SH-SY5Y (cell line): ENCODE data around the gene MACROD2.

ENCODE experiments used
- GATA2 ChIP-seq: IDR thresholded peaks from 2 replicates; pipeline ENCODE4 v1.6.1; 2011; ENCODE audit warnings: mild to moderate bottlenecking, low read depth, low read length
- GATA3 ChIP-seq: IDR thresholded peaks from 2 replicates; pipeline ENCODE4 v1.6.1; 2011; ENCODE audit warnings: low read depth, mild to moderate bottlenecking, low read length, moderate library complexity

MACROD2 gene

DNA sequence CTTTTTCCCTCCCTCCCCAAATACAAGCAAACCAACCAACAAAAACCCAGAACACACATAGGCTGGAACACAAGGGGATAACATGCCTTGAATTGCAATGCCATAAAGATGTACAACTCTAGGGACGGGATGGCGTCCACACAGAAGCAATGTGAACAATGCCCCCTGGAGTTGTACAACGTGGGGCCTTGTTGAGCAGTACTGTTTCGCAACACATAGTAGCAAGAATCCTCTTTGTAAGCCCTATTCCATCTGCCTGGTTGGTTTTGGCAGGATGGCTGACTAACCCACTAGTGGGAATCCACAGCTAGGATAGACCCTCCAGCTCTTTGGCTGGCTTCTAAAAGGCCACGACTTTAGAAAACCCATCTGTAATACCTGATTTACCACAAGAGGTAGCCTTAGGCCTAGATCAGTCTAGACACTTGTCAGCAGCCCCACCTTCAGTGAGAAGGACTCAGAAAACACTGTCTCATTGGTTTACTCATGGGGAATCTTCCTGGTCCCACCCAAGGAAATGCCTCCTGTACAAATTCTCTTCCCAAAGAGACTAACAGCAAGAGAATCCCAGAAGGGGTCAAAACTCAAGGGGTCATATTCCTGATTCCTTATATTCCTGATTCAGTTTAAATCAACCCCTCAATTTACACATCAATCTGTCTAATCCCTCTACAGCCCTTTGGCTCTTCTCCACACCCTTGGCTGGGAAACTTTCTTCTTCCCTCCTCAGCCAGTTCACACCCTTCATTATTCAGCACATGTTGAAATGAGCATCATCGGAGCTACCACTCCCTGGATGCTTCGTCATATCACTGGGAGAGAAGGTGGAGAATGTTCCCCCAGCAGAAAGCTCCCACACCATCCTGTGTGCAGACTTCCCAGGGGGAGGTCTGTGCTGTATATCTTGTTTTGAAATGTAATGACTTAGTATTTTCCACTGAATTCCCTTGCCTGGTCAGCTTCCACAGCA, 964.5 kb downstream of the MACROD2 start:
- no peak for TF ChIP-seq GATA3
- no peak for TF ChIP-seq GATA2

DNA sequence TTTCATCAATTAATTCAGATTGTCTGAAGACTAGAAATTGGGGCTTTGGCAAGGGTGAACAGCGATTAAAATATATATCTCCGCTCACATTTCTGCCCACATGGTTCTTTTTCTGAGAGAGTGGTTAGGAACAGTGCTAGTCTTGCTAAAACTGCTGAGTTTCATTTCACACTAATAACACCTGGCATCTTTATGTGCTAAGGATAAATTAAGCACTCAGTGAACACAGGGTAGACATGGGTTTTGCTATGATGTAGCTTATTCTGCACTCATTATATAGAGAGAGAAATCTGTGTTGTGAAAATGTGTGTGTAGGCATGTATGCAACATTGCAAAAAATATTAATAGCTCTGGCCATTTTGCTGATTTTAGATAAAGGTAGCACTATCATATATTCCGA, 965.5 kb downstream of the MACROD2 start:
- no peak for TF ChIP-seq GATA3
- no peak for TF ChIP-seq GATA2

DNA sequence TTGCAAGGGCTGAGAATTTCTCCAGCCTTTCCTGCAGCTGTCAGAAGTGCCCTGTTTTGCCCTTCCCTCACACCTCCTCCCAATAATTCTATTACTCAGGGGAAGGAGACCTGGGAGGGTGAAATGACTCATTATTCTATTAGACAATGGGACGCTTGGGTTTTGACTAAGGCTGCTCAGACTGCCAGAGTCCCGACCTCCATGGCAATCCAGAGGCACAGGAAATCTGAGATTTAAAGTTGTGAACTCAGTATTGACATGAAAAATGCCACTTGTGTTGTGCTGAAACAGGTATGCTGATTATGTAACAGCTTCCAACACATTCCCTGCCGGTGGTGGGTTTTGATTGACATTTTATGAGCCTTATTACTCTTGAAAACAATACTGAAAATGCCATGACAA, 967.9 kb downstream of the MACROD2 start:
- TF ChIP-seq GATA2 (no peak), GATA3 (no peak)

DNA sequence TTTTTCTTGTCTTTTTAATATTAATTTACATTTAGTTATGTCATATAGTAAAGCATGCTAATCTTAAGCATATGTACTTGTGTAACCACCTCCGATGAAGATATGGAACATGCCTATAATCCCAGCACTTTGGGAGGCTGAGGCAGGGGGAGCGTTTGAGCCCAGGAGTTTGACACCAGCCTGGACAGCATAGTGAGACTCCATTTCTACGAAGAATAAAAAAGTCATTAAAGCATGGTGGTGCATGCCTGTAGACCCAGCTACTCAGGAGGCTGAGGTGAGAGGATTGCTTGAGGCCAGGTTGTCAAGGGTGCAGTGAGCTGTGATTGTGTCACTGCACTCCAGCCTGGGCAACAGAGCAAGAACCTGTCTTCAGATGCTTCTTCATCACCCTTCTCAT, 970.9 kb downstream of the MACROD2 start:
- no peak for TF ChIP-seq GATA3
- TF ChIP-seq GATA2: no peak

DNA sequence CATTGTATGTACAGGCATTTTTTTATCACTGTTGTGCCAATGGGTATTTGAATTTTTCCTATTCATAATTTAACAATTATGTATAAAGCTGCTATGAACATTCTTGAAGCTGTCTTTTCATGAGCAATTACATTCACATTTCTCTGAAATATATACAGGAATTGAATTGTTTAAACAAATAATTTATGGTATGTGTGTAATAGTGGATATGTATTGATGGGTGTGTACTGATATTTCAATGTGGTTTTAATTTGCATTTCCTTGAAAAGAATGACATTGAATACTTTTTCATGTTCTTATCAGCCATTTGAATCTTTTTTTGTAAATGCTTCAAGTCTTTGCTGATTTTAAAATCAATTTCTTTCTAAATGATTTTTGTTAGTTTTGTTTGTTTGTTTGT, 971.5 kb downstream of the MACROD2 start:
- TF ChIP-seq GATA3 (no peak), GATA2 (no peak)

DNA sequence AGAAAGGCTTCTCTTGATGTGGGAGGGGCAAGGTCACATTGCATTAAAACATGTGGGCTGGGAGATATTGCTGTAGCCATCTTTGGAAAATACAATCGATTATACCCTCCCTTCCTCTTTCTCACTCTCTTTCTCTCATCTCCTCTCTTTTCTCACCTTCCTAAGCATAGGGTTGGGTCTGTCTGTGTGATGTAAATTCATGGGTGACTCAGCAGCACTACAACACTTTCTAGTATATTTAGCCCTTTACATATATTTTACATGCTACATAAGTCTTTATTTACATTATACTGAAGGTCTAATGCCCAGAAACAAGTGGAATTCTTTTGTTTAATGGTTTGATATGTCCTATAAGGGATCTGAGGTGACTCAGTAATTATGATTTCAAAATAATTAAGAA, 976.9 kb downstream of the MACROD2 start:
- TF ChIP-seq GATA2 (no peak), GATA3 (no peak)

DNA sequence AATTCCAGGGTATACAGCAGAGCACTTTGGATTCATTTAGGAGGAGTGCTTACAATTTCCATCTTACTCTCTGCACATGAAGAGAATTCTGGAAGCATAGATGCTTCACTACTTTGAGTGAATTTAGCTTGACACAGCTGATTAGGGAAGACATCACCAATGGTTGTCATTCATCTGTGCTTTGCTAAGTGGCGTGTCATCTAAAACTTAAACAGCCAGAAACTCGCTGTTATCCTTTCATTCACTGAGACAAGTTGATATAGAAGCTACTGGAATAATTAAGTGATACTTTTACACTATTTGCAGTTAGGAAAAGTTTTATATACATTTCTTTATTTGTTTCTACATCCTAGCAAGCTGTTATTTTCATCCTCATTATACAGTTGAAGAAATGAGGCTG, 977.4 kb downstream of the MACROD2 start:
- no peak for TF ChIP-seq GATA2

DNA sequence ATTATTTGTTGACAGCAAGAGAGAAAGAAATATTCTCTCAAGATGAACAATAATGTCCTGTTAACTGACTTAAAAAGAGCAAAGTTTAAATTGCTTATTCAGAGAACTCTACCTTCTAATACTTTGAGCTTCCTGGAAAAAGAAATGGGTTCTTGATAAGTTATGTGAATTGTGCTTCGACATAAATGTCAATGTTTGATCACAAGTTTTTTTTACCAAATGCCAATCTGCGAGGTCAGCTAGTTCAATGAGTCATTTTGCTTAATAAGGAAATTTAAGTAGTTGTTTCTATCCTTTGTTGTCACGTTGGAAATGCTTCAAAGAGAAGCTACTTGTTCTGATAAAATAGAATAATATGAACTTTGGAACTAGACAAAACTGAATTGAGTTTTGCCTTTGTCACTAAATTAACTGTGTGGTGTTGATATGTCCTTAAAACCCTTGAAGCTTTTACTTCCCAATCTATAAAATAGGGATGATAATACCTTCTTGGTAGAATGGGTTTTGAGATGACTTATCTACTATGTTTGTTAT, 984.2 kb downstream of the MACROD2 start:
- no peak for TF ChIP-seq GATA2
- TF ChIP-seq GATA3: no peak

DNA sequence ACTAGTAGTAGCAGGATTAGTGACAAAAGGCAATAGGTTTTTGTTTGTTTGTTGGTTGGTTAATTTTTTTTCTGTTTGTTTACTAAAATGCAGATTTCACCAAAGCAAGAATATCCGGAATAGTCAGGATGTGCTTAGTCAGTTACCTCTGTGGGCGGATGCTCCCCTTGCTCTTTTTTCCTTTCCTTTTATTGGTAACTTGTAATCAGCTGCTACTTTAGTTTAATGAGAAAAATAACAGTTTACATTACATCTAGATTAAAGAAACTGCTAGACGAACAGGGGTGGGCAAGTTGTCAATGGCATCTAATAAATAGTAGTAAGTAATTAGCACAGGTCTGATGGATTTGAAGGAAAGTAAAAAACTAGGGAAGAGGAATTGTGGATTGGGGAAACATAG, 989.0 kb downstream of the MACROD2 start:
- TF ChIP-seq GATA2 (no peak), GATA3 (no peak)

DNA sequence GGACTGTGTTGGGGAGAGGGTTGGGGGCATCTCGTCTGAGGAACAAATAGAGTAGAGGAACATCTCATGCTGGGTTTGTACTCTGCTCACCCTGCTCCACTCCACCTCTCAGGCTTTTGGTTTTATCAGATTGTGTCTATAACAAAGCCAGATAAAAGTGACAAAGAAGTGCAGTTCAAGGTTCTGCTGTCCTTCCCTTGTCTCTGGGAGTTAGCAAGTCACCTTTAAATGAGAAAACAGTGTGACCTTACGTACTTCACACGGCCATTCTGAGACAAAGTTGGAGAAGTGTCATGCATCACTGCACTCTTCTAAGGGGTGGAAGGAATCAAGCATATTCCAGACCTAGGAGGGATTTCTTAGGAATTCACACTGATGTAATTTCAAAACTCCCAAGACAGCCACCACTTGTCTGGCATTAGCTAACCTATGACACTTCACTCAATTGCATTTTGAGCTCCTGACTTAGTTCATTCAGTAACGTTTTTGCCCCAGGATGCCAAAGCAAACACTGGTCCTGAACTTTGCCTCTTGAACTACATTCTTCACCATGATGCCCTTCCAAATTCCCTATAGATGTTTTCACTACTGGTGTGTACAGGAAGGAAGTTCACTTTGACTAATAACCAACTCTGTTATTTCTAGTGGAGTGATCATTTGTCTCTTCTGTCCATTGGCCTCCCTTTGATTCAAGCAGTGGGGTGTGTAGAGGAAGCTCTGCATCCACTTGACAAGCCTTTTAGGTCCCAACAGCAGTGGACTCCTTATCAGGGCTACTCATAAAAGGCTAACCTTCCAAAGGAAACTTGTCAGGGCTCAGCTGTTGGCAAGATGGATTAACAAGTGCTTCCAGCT, 989.7 kb downstream of the MACROD2 start:
- TF ChIP-seq GATA2: no peak
- TF ChIP-seq GATA3: no peak

DNA sequence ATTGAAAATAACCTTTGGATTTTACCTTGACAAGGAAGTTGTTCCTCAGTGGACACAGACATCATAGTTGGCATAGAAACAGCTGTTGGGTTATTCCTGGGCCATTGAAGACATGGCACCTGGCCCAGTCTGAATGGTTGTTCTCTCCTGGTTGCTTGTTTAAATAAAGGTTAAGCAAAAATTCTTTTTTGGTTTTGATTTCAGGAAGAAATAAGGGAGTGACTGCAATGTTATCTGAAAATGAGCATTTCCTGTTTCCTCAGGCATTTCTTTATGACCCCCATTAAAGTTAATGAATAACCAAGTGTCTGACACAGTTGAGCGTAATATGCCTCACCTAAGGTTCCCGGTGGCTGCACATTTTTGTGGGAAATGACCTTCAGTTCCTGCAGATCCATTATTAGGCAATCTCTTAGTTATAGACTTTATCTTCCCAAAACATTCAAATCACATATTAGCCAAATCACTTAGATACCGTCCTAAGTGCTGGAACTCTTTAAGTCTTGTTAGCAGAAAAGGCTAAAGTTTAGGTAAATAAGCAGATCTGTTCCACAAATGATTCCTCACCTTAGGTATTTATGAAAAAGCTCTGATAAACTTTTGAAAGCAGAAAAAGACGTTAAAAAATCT, 990.8 kb downstream of the MACROD2 start:
- TF ChIP-seq GATA2 (no peak), GATA3 (no peak)

DNA sequence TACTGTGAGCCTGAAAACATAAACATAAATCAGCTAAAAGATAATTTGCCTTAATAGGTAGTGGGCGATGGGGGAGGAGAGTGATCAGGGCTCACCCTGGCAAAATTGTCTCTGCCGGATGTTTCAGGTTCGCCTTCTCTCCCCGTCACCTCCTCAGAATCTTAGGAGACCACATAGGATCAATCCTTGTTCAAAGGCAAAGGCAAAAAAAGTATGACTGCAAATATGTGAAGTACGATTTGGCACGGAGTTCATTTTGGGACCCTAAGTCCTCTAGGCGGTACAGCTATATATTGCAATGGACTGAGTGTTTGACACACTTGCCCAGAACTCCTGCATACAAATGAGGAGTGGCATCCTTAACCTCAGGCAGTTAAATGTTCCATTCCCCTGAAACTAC, 991.3 kb downstream of the MACROD2 start:
- TF ChIP-seq GATA2 (no peak), GATA3 (no peak)

DNA sequence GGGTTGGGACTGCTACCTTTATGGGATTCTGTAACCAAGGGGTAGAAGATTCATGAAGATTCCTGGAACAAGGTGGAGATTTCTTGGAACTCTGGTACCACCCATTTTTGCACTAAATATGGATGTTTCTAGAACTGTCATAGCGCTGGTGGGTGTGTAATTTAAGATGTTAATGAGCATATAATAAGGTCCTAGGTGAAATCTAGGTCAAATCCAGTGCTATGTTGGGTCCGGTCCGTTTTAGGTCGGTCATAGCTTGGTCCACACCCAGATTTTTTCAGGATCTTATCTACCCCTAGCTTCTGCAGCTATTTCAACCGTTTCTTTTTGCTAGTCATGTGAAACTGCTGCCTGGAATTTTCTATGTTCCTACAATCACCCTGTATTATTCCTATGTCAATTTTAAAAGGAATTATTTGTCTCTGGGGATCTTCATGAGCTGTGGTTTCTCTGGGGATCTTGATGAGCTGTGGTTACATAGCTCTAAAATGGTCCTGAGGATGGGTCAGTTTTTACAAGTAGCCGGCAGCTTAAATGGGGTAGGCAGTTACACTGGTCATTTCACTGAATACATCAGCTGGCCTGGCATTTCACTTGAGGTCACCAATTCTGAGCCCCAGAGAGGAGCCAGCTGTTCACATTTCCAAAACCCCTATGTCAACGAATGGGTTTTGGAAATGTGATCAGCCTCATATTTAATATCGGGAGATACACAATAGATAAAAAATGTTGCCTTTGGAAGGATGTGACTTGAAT, 994.4 kb downstream of the MACROD2 start:
- TF ChIP-seq GATA2: no peak
- no peak for TF ChIP-seq GATA3
